IPS-18c (cell line): ENCODE data around the gene CUX1.
"Not testable (repeated sequence)": the region's sequence is repeated elsewhere in the genome, so short reads cannot be mapped to it uniquely, and the experiment has no call there.

Experiments
- H3K4me3 ChIP-seq: 2 replicates; pipeline ENCODE4 v1.7.0; 2013; ENCODE audit warnings: low read depth, mild to moderate bottlenecking, low read length, moderate library complexity; ENCODE audit not compliant: insufficient read depth
- H3K9me3 ChIP-seq: one replicate; pipeline ENCODE4 v1.6.1; 2013; ENCODE audit warnings: mild to moderate bottlenecking, low read length, moderate library complexity; ENCODE audit not compliant: control insufficient read depth, insufficient read depth

Gene CUX1

GRCh38 chr7:101859411-101860106 lies 42.1 kb downstream of the CUX1 start:
- Histone ChIP-seq H3K4me3 (no peak overlapping the region), H3K9me3 (no peaks in the 10 kb centered on the region)

GRCh38 chr7:101860316-101861217 lies 43.1 kb downstream of the CUX1 start:
- no peaks in the 10 kb centered on the region for H3K9me3 ChIP-seq
- 0 out of 2 replicates have a peak overlapping the region, but pooled peaks have one; percentile 15 for H3K4me3 ChIP-seq

DNA sequence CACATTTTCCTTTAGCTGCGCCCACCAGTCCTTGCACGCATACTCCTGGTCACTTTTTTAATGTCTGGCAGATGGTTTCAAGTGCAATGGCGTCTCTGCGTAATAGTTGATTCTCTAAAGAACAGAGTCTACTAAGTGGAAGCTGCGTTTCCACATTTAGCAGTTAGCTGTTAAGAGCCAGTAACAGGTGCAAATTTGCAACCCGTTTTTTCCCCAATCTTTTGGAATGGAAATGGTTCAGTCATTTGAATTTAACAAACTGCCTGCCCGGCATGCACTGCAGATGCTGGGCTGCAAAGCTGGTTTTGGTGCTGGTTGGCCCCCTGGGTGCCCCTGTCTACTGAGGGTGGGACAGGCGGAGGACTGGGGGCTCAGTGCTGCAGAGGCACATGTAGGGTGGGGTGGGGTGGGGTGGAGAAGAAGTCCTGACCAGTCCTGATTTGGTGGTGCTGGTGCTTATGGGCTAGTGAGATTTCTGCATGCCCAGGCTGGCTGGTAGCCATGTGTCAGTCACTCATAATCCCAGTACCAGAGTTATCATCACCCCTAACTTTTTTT lies 43.9 kb downstream of the CUX1 start:
- no peak overlapping the region for H3K4me3 ChIP-seq
- H3K9me3 ChIP-seq, result no peaks in the 10 kb centered on the region

DNA sequence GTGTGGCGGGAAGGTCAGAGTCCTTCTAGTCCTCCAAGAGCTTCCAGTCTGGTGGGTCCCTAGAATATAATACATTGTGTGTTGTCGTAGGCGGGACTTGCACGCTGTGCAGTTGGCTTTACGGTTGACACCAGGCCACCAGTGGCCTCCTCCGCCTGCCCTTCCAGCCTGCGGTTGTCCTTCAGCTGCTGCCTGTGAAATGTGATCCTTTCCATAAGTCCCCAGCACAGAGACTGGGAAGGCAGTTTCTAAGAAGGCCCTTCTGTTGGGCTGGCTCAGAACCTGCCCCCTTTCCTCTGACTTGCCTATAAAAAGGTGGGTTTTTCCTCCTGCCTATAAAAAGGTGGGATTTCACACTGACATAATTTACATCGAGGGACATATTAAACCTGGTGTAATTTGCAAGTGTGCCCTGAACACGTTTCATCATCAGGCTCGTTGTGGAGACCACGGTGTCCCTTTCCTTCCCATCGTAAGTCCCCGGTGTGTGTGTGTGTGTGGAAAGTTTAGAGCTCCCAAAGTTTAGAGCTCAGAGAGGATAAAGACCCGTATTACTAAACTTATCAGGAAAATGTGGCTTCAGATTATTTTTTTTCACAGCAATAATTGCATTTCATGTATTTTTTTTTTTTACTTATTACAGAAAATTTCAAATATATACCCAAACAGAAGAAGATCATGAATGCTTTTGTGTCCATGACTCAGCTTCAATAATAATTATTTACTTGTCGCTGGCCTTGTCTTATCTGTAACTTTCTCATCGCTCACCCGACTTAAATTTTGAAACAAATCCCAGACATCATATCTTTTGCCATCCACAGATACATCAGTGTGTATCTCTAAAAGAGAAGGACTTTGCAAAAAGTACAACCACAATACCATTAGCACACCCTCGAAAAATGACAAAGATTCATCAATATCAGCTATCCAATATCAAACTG lies 45.1 kb downstream of the CUX1 start:
- H3K9me3 ChIP-seq, result no peaks in the 10 kb centered on the region
- H3K4me3 ChIP-seq, result no peak overlapping the region

DNA sequence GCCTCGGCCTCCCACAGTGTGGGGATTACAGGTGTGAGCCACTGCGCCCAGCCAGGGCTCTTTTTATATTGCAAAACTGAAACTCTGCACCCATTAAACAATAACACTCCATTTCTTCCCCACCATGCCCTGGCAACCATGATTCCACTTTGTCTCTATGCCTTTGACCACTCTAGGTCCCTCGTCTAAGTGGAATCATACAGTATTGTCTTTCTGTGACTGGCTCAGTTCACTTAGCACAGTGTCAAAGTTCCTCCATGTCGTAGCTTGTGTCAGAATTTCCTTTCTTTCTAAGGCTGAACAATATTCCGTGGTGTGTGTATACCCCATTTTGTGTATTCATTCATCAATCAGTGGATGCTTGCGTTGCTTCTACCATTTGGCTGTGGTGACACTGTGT lies 46.2 kb downstream of the CUX1 start:
- no peak overlapping the region for H3K4me3 ChIP-seq
- H3K9me3 ChIP-seq, result no peaks in the 10 kb centered on the region

DNA sequence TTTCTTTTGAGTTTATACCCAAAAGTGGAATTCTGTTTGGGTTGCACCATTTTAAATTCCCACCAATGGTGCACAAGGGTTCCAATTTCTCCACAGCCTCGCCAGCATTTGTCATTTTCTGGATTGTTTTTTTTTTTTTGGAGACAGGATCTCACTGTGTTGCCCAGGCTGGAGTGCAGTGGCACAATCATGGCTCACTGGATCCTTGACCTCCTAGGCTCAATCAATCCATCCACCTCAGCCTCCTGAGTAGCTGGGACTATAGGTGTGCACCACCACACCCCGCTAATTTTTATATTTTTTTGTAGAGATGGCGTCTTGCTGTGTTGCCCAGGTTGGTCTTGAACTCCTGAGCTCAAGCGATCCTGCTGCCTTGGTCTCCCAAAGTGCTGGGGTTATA lies 46.6 kb downstream of the CUX1 start:
- Histone ChIP-seq H3K4me3 (no peak overlapping the region), H3K9me3 (no peaks in the 10 kb centered on the region)

GRCh38 chr7:101865031-101865430 lies 47.6 kb downstream of the CUX1 start:
- Histone ChIP-seq H3K9me3 (no peaks in the 10 kb centered on the region), H3K4me3 (no peak overlapping the region)

- H3K9me3 ChIP-seq, result no peaks in the 10 kb centered on the region
- H3K4me3 ChIP-seq, result no peak overlapping the region
These were observed 48.0 kb downstream of the CUX1 start for GRCh38 chr7:101865455-101865854.

- no peak overlapping the region for H3K4me3 ChIP-seq
- H3K9me3 ChIP-seq, result no peaks in the 10 kb centered on the region
These were observed 48.9 kb downstream of the CUX1 start for GRCh38 chr7:101866328-101866727.

DNA sequence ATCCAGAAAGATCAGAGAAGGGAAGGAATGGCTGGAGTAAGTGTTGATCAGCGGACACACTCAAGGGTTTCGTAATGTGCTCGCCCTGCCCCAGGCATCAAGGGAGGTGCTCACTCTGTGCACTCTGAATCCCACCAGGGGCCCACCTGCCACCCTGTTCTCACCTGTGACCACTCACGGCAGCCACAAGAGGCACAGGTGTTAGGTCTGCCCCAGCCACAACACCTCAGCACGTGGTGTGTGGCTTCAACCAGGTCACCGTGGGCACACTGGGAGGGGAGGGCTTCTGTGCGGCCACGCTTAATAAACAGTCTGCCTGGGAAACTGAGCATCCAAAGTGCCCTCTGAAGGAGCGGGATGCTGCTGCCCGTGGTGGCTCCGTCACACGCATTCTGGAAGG lies 49.8 kb downstream of the CUX1 start:
- no peak overlapping the region for H3K4me3 ChIP-seq
- no peaks in the 10 kb centered on the region for H3K9me3 ChIP-seq

- H3K9me3 ChIP-seq, H3K4me3 ChIP-seq: not testable (repeated sequence)
These were observed 50.3 kb downstream of the CUX1 start for GRCh38 chr7:101867681-101868080.

DNA sequence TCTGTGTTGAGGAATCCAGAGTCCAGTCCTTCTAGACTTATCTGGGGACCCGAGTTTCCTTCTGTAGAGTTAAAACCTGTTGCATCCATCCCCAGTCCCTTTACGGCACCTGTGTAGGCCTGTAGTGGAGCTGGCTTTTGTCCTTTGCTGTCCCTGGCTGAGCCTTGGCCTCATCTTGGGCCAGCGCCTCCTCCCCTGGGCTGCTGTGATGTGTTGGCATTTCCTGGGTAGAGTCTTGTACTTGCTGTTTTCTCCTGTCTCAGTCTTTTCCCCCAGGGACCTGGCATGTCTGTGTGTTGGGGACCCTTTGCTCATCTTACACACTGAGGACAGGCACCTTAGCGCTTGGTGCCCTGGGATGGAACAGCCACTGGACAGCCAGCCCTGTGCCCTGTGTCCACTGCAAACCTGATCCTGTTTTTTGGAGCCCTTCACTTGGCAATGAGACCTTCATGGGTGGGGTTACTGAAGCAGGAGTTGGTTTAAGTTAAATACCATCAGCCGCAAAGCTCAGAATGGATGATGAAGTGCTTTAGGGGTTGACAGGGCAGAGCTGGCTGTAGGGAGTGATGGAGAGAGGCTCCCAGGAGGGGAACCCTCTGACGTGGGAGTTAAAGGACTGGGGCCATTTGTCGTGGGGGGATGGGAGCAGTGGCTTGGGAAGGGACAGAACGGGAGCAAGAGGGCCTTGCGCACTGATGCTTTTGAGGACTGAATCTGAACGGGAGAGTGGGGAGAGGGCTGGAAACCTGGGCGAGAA lies 50.9 kb downstream of the CUX1 start:
- H3K9me3 ChIP-seq, result no peaks in the 10 kb centered on the region
- no peak overlapping the region for H3K4me3 ChIP-seq

DNA sequence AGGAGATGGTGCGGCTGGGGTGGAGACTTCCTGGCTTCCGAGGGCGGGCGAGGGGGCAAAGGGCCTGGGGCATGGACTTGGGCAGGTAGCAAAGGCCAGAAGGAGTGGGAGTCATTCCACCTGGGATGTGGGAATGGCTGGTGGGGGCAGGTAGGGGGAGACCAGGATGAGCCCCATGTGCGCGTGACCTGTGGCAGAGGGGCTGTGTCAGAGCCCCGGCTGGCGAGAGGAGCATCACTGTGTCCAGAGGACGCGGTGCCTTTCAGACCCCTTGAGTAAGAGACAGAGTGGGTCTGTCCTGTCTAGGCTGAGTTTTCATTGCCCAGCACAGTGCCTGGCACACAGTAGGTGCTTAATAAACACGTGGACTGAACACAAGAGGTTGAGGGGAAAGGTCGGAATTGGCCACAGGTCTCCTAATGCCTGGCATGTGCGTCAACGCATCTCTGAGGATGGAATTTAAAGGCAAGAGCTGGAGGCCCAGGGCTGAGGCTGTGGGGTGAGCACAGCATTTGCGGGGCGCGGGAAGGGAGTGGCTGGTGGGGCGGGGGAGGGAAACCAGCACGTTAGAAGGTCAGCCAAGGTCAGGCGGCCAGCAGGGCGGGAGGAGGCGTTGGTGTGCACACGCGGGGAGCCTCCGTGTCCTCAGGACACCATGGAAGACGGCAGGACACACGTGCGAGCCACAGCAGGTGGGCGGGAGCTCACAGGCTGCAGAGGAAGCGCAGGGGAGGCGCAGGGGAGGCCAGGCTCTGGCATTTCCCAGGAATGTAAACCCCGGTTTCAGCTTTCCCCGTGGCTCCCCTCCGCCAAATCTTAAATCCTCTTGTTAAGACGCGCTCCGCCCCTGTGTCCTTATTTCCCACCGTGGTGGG lies 51.8 kb downstream of the CUX1 start:
- Histone ChIP-seq H3K4me3 (peak overlapping the region; percentile 16; the same call in 1 of the 2 replicates), H3K9me3 (no peaks in the 10 kb centered on the region)

DNA sequence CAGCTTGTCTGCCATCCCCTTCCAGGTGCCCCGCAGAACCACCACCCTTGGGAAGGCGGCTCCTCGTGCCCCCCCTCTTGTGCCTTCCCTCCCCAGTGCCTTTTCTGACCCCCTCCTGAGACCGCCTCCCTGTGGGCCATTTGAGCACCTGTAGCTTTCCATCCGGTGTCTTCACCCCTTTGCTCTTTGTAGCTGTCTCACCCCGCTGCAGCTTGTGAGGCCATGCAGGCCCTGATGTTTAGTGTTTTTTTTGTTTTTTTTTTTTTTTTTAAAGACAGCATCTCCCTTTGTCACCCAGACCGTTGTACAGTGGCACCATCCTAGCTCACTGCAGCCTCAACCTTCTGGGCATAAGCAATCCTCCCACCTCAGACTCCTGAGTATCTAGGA lies 52.5 kb downstream of the CUX1 start:
- Histone ChIP-seq H3K4me3 (peak overlapping the region; percentile 16; the same call in 1 of the 2 replicates), H3K9me3 (no peaks in the 10 kb centered on the region)

DNA sequence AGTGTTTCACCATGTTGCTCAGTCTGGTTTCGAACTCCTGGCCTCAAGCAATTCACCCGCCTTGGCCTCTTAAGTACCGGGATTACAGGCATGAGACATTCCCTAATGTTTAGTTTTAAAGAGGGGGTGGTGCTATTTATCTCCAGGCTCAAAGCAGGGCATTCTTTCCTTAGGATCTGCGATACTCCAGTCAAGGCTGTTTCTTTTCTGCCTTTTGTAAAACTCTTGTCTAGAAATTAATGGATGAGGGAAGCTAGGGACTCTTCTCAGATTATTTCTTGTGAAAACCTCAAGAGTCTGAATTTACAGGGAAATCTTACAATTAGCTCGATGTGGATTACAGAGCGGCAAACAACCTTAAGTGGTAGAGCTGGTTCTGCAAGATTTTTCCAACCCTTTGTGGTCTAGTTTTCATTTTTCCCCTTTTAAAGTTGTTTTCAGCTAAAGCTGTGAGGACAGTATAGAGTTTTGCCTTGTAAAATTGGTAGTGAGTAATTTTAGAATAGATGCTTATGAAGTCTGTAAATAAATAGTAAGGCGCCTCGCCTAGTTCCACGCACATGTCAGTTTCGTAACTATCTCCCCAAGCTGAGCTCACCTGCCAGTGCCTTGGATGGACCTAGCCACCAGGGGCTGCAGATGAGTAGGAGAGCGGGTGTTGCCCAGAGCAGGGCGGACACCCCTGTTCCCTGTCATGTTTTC lies 53.1 kb downstream of the CUX1 start:
- Histone ChIP-seq H3K9me3 (no peaks in the 10 kb centered on the region), H3K4me3 (no peak overlapping the region)
